Neural progenitor cell (in vitro differentiated cells): ENCODE results near the gene TRIM2. TPM values are rescaled to one million over a fixed set of nuclear protein-coding genes. Genes with fewer than 3 reads are reported as not detected.
A peak's percentile ranks its signal among the peaks of the same experiment; 100 is the strongest.

Experiments used
- DNase-seq: peaks from one replicate; pipeline ENCODE4 v3.0.0-alpha.2; 2016; ENCODE audit warnings: low spot score
- H2AFZ ChIP-seq: fragments of 200-600 bp; sonication (generic); replicated peaks from 2 replicates; pipeline ENCODE4 v1.6.1; 2016; ENCODE audit warnings: antibody characterized with exemption
- H3F3A ChIP-seq: fragments of 200-600 bp; sonication (generic); 2 replicates; pipeline ENCODE4 v1.6.1; 2016; ENCODE audit warnings: antibody characterized with exemption, low read depth
- H3K27ac ChIP-seq: fragments of 200-600 bp; sonication (generic); 2 replicates; pipeline ENCODE4 v1.5.1; 2016; ENCODE audit warnings: mild to moderate bottlenecking
- H3K27me3 ChIP-seq: fragments of 200-600 bp; sonication (generic); 2 replicates; pipeline ENCODE4 v1.6.1; 2016; ENCODE audit warnings: mild to moderate bottlenecking, moderate library complexity
- H3K36me3 ChIP-seq: fragments of 200-600 bp; sonication (generic); 2 replicates; pipeline ENCODE4 v1.5.1; 2016
- H3K4me1 ChIP-seq: fragments of 200-600 bp; sonication (generic); 2 replicates; pipeline ENCODE4 v1.6.1; 2016; ENCODE audit warnings: mixed run types
- H3K4me2 ChIP-seq: fragments of 200-600 bp; sonication (generic); 2 replicates; pipeline ENCODE4 v1.6.1; 2016
- H3K4me3 ChIP-seq: fragments of 200-600 bp; sonication (generic); 2 replicates; pipeline ENCODE4 v1.5.1; 2016
- H3K79me2 ChIP-seq: fragments of 200-600 bp; sonication (generic); 2 replicates; pipeline ENCODE4 v1.6.1; 2016; ENCODE audit warnings: low read depth
- H3K9ac ChIP-seq: fragments of 200-600 bp; sonication (generic); 2 replicates; pipeline ENCODE4 v1.6.1; 2016
- H3K9me3 ChIP-seq: fragments of 200-600 bp; sonication (generic); 2 replicates; pipeline ENCODE4 v1.5.1; 2016; ENCODE audit warnings: low read depth
- H4K20me1 ChIP-seq: fragments of 200-600 bp; sonication (generic); 2 replicates; pipeline ENCODE4 v1.6.1; 2016; ENCODE audit warnings: low read depth
- H3K27ac Mint-ChIP-seq: 3 replicates; pipeline ENCODE4 v1.8.0; 2021; ENCODE audit warnings: mixed read lengths
- H3K27me3 Mint-ChIP-seq: 2 replicates; pipeline ENCODE4 v1.8.0; 2022; ENCODE audit warnings: low read depth, mild to moderate bottlenecking, inconsistent platforms, moderate library complexity, mixed read lengths; ENCODE audit not compliant: insufficient read depth
- H3K36me3 Mint-ChIP-seq: 3 replicates; pipeline ENCODE4 v1.8.0; 2021; ENCODE audit warnings: mixed read lengths
- H3K4me1 Mint-ChIP-seq: 3 replicates; pipeline ENCODE4 v1.8.0; 2021; ENCODE audit warnings: mixed read lengths
- H3K4me3 Mint-ChIP-seq: 3 replicates; pipeline ENCODE4 v1.8.0; 2021; ENCODE audit warnings: mild to moderate bottlenecking, moderate library complexity, mixed read lengths
- H3K9me3 Mint-ChIP-seq: 3 replicates; pipeline ENCODE4 v1.8.0; 2020; ENCODE audit warnings: mixed read lengths
- CTCF ChIP-seq: fragments of 200-600 bp; sonication (generic); IDR thresholded peaks from 2 replicates; pipeline ENCODE4 v1.5.1; 2017; ENCODE audit warnings: antibody characterized with exemption, mild to moderate bottlenecking
- EZH2 ChIP-seq: fragments of 200-600 bp; sonication (generic); IDR thresholded peaks from 2 replicates; pipeline ENCODE4 v1.6.1; 2017; ENCODE audit warnings: antibody characterized with exemption, mild to moderate bottlenecking, moderate library complexity
- EZH2phosphoT487 ChIP-seq: fragments of 200-600 bp; sonication (generic); IDR thresholded peaks from 2 replicates; pipeline ENCODE4 v1.6.1; 2017; ENCODE audit warnings: antibody characterized with exemption
- total RNA-seq: library from RNA; depleted of rRNA; stranded (reverse); fragments of >200 nt; gene quantifications from 2 replicates; pipeline ENCODE4 v1.2.3, GENCODE V29; 2015; ENCODE audit warnings: low replicate concordance

TRIM2 gene
- total RNA-seq, 1 donor from 2014 or later, result 87.6 TPM

GRCh38 chr4:153241970-153242838 is 38.0 kb downstream of the TRIM2 start:
- peak overlapping the region; percentile 30 for H3K4me3 Mint-ChIP-seq
- no peaks in the 10 kb centered on the region for H3K9me3 Mint-ChIP-seq
- peaks cover 23% of the 10 kb centered on the region for H3K36me3 Mint-ChIP-seq
- TF ChIP-seq CTCF (no peak), EZH2 (no peak), EZH2phosphoT487 (no peak)
- Histone ChIP-seq H3K79me2 (no peaks in the 10 kb centered on the region), H3K4me2 (no peak overlapping the region), H4K20me1 (no peaks in the 10 kb centered on the region), H3K27me3 (no peaks in the 10 kb centered on the region), H3K27ac (no peak overlapping the region), H3K36me3 (no peaks in the 10 kb centered on the region), H3K9me3 (no peaks in the 10 kb centered on the region), H3K9ac (no peak overlapping the region), H3K4me3 (no peak overlapping the region), H3F3A (no peaks in the 10 kb centered on the region), H3K4me1 (no peaks in the 10 kb centered on the region), H2AFZ (no peak overlapping the region)
- DNase-seq, result no peak
- no peaks in the 10 kb centered on the region for H3K27me3 Mint-ChIP-seq
- peak overlapping the region; percentile 58 for H3K27ac Mint-ChIP-seq
- H3K4me1 Mint-ChIP-seq, result peaks cover 52% of the 10 kb centered on the region

GRCh38 chr4:153242839-153243324 is 38.6 kb downstream of the TRIM2 start:
- peaks cover 24% of the 10 kb centered on the region for H3K36me3 Mint-ChIP-seq
- peak overlapping the region; percentile 58 for H3K27ac Mint-ChIP-seq
- Histone ChIP-seq H3K79me2 (no peaks in the 10 kb centered on the region), H3K4me1 (peaks cover under 1% of the 10 kb centered on the region), H3K27me3 (no peaks in the 10 kb centered on the region), H3F3A (no peaks in the 10 kb centered on the region), H3K4me3 (no peak overlapping the region), H3K9me3 (no peaks in the 10 kb centered on the region), H3K36me3 (no peaks in the 10 kb centered on the region), H2AFZ (no peak overlapping the region), H4K20me1 (no peaks in the 10 kb centered on the region), H3K9ac (no peak overlapping the region), H3K27ac (no peak overlapping the region), H3K4me2 (no peak overlapping the region)
- peak overlapping the region; percentile 30 for H3K4me3 Mint-ChIP-seq
- DNase-seq, result no peak
- H3K9me3 Mint-ChIP-seq, result no peaks in the 10 kb centered on the region
- H3K4me1 Mint-ChIP-seq, result peaks cover 56% of the 10 kb centered on the region
- no peaks in the 10 kb centered on the region for H3K27me3 Mint-ChIP-seq
- no peak for TF ChIP-seq EZH2phosphoT487
- no peak for TF ChIP-seq CTCF
- TF ChIP-seq EZH2, result no peak

GRCh38 chr4:153243468-153243867 is 39.2 kb downstream of the TRIM2 start:
- H3K27ac ChIP-seq, result no peak overlapping the region
- no peak overlapping the region for H3K4me3 ChIP-seq
- peaks cover 19% of the 10 kb centered on the region for H3K36me3 Mint-ChIP-seq
- H3K36me3 ChIP-seq, result no peaks in the 10 kb centered on the region
- no peaks in the 10 kb centered on the region for H3K9me3 Mint-ChIP-seq
- no peak overlapping the region for H3K4me3 Mint-ChIP-seq
- no peaks in the 10 kb centered on the region for H4K20me1 ChIP-seq
- no peak overlapping the region for H2AFZ ChIP-seq
- no peak overlapping the region for H3K9ac ChIP-seq
- H3K27me3 ChIP-seq, result no peaks in the 10 kb centered on the region
- no peaks in the 10 kb centered on the region for H3K27me3 Mint-ChIP-seq
- no peaks in the 10 kb centered on the region for H3K79me2 ChIP-seq
- H3K9me3 ChIP-seq, result no peaks in the 10 kb centered on the region
- H3F3A ChIP-seq, result peaks cover 4% of the 10 kb centered on the region
- no peak for DNase-seq
- H3K4me1 Mint-ChIP-seq, result peaks cover 56% of the 10 kb centered on the region
- H3K4me2 ChIP-seq, result no peak overlapping the region
- peak overlapping the region; percentile 37 for H3K27ac Mint-ChIP-seq
- TF ChIP-seq EZH2 (no peak), EZH2phosphoT487 (no peak), CTCF (no peak)
- peaks cover 6% of the 10 kb centered on the region for H3K4me1 ChIP-seq
